ENCODE measurements around the gene STK32C.

STK32C gene

DNA sequence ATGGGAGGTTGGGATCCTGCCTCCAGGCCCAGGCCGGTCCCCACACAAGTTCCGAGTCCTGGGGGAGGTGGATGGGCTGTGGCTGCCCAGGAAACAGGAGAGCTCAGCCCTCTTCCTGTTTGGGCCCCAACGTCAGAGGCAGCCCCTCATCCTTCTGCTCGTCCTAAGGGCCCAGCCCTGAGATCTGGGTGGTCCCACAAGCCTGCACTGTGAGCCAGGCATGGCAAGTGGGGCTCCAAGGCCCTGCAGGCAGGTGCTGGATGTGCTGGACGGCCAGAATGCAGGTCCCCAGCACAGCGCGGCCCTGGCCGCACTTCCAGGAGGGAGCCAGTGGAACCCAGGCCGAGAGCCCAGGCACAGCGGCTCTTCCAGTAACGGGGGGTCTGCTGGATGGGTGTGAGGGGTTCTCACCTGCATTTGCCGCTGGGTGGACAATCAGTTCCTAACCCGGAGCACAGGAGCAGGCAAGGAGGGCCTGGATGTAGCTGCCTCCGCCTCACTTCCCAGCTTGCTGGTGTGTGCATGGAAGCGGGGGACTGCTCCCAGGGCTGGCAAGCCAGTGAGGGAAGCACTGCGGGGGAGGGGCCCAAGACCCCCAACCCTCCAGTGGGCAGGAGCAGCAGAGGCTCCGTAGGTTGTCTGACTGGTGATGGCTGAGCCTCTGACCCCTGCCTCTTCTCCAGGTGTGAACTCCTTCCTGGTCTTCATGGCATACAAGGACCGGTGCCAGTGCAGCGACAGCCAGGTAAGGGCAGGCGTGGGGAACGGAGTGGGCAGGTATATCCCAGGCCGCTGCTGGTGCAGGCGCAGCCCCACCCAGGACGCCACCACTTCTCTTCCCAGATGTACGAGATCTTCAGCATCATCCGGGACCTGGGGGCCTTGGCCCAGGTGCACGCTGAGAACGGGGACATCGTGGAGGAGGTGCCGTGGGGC is 111.3 kb downstream of the STK32C start:
- H3K4me3 Mint-ChIP-seq, result no peak overlapping the region
- no peaks in the 10 kb centered on the region for H3K4me1 Mint-ChIP-seq

DNA sequence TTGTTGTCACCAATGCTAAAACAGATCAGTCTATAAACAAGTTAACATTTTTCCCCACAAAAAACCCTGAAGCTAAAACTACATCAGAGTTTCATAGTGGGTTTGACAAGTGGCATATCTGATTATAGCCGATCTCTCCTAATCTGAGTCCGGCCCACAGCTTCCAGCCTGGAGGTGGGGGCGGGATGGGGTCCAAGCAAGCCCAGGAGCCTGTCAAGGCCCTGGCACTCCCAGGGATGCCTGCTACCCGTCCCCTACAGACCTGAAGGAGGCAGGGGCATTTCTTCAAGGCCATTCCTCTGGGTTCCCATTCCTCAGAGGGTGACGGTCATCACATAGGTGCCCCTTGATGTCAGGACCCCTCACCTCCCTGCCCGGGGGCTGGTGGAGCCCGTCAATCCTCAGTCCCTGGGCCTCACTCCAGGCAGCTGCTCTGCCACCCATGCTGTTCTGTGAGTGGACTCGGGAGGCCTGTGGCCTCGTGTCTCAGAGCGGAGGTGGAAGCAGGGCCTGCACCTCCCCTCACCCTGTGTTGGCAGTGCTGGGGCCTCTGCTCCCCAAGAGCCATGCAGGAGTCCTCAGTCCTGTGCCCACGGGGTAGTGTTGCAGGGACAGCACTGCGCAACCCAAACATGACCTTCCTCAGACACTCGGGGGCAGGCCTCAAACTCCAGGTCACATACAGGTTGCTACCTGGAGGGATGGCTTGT is 112.2 kb downstream of the STK32C start:
- ATAC-seq (no peak), DNase-seq (no peak)
- H3K9me3 Mint-ChIP-seq, result peaks cover 3% of the 10 kb centered on the region
- no peaks in the 10 kb centered on the region for H3K27me3 Mint-ChIP-seq
- no peaks in the 10 kb centered on the region for H3K4me1 Mint-ChIP-seq
- H3K36me3 Mint-ChIP-seq (ENCODE audit: low read depth), result peaks cover 4% of the 10 kb centered on the region
- H3K4me3 Mint-ChIP-seq, result no peak overlapping the region
- no peak overlapping the region for H3K27ac Mint-ChIP-seq

More for the DNA sequence above, 111.3 kb downstream of the STK32C start:
- DNase-seq (no peak), ATAC-seq (no peak)
- H3K9me3 Mint-ChIP-seq, result no peaks in the 10 kb centered on the region
- H3K27ac Mint-ChIP-seq, result no peak overlapping the region
- no peaks in the 10 kb centered on the region for H3K27me3 Mint-ChIP-seq
- H3K36me3 Mint-ChIP-seq (ENCODE audit: low read depth), result no peaks in the 10 kb centered on the region

DNA sequence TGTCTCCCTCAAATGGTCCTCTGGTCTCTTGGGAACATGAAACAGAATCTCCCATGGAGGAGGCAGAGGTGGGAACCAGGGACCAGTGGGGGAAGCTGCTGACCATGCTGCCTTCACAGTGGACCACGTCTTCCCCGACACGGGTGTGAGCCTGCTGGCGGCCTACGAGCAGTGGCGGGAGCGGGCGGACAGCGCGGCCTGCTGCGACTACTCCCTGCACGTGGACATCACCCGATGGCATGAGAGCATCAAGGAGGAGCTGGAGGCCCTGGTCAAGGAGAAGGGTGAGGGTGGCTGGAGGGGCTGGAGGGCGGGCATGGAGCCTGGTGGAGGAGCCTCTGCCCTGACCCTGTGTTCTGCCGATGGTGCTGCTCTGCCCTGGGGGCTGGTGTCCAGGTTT is 113.0 kb downstream of the STK32C start:
- Mint-ChIP-seq H3K27me3 (peaks cover 4% of the 10 kb centered on the region), H3K4me1 (no peaks in the 10 kb centered on the region), H3K9me3 (peaks cover 5% of the 10 kb centered on the region), H3K4me3 (no peak overlapping the region), H3K36me3 (ENCODE audit: low read depth) (peaks cover 4% of the 10 kb centered on the region), H3K27ac (no peak overlapping the region)
- DNase-seq (no peak), ATAC-seq (no peak)

DNA sequence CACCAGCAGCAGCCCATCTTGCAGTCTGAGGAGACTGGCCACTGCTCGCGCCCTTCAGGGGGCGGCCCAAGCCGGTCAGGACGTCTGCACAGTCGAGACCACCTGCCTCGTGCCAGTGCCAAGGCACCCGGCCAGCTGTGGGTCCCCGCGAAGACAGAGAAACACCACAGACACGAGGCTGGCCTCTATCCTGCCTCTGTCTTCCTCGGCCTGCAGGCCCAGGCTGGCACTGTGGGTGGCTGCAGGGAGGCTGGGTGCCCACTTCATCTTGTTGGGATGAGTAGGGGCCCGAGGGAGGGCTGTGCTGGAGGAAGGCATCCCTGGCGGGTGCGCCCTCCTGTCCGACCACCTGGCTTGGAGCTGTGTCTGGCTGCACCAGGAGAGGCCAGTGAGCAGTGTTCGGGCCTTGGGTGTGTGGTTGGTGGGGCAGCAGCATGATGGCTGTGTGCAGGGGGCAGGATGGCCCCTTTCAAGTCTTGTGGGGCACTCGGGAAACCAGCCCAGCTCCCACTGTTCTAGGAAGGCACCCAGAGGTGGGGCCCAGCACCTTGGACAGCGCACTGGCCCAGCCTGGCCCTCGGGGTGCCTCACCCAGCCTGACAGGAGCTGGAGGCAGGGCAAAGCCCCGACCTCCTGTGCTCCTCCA is 113.7 kb downstream of the STK32C start:
- Mint-ChIP-seq H3K4me1 (no peaks in the 10 kb centered on the region), H3K27me3 (peaks cover 11% of the 10 kb centered on the region), H3K27ac (no peak overlapping the region), H3K36me3 (ENCODE audit: low read depth) (peaks cover 4% of the 10 kb centered on the region), H3K4me3 (no peak overlapping the region), H3K9me3 (peaks cover 5% of the 10 kb centered on the region)
- peak; percentile 35 for ATAC-seq
- DNase-seq, result peak; percentile 36

- DNase-seq (no peak), ATAC-seq (no peak)
- H3K4me1 Mint-ChIP-seq, result peaks cover 4% of the 10 kb centered on the region
- no peak overlapping the region for H3K27ac Mint-ChIP-seq
- H3K27me3 Mint-ChIP-seq, result peaks cover 20% of the 10 kb centered on the region
- no peak overlapping the region for H3K4me3 Mint-ChIP-seq
- H3K9me3 Mint-ChIP-seq, result peaks cover 5% of the 10 kb centered on the region
- H3K36me3 Mint-ChIP-seq (ENCODE audit: low read depth), result peaks cover 4% of the 10 kb centered on the region
These were observed 114.6 kb downstream of the STK32C start for GRCh38 chr10:132192991-132193665.

- Mint-ChIP-seq H3K27ac (no peak overlapping the region), H3K4me3 (no peak overlapping the region), H3K36me3 (ENCODE audit: low read depth) (peaks cover 4% of the 10 kb centered on the region), H3K27me3 (peaks cover 23% of the 10 kb centered on the region), H3K4me1 (peaks cover 6% of the 10 kb centered on the region), H3K9me3 (peaks cover 5% of the 10 kb centered on the region)
- DNase-seq, result no peak
- ATAC-seq, result no peak
These were observed 115.4 kb downstream of the STK32C start for GRCh38 chr10:132192076-132192975.

GRCh38 chr10:132189810-132190422 is 117.8 kb downstream of the STK32C start:
- Mint-ChIP-seq H3K27ac (no peak overlapping the region), H3K4me1 (peaks cover 7% of the 10 kb centered on the region), H3K27me3 (peaks cover 28% of the 10 kb centered on the region), H3K9me3 (peaks cover 5% of the 10 kb centered on the region), H3K36me3 (ENCODE audit: low read depth) (peaks cover 4% of the 10 kb centered on the region), H3K4me3 (no peak overlapping the region)
- DNase-seq (no peak), ATAC-seq (no peak)

DNA sequence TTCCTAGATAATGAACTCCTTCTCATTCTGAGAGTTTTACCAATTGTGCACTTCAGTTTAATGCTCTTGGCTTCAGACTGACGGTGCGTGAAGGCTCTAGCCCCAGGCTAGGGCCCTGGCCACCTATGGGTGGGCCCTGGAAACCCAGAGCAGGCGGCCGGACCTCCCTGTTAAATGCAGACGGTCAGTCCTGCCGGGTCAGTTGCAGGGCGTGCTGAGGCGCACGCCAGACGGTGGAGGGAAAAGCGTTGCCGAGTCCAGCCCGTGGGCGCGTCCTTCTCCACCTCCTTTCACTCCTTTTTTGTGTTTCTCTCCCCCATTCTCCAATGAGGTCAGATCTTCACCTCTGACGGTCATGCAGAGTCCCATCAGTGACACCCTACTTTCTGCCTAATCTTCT is 118.7 kb downstream of the STK32C start:
- H3K9me3 Mint-ChIP-seq, result peaks cover 5% of the 10 kb centered on the region
- peaks cover 4% of the 10 kb centered on the region for H3K36me3 Mint-ChIP-seq (ENCODE audit: low read depth)
- H3K27me3 Mint-ChIP-seq, result peaks cover 31% of the 10 kb centered on the region
- H3K4me1 Mint-ChIP-seq, result peaks cover 10% of the 10 kb centered on the region
- no peak overlapping the region for H3K27ac Mint-ChIP-seq
- DNase-seq, result no peak
- no peak for ATAC-seq
- no peak overlapping the region for H3K4me3 Mint-ChIP-seq

DNA sequence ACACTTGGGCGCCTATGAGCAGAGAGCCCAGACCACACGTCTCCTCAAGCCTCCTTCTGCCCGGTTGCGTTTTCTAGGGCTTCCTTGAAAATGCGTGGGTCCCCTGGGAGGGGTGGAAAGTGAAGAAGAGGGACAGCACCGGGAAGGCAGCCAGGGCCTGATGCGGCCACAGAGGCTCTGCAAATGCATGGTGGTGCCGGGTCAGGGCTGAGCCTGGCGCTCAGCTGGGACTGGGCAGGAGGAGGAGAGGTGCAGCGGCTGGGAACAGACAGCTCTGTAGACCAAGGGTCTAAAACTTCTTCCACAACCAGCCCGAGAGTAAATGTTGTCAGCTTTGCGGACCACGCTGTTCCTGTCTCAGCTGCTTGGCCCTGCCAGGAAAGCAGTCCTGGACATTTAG is 119.4 kb downstream of the STK32C start:
- Mint-ChIP-seq H3K27ac (no peak overlapping the region), H3K27me3 (peaks cover 31% of the 10 kb centered on the region), H3K36me3 (ENCODE audit: low read depth) (peaks cover 4% of the 10 kb centered on the region), H3K9me3 (peaks cover 5% of the 10 kb centered on the region), H3K4me1 (peaks cover 10% of the 10 kb centered on the region), H3K4me3 (peak overlapping the region; percentile 67)
- no peak for DNase-seq
- no peak for ATAC-seq

GRCh38 chr10:132187430-132188138 is 120.2 kb downstream of the STK32C start:
- ATAC-seq, result no peak
- peak overlapping the region; percentile 67 for H3K4me3 Mint-ChIP-seq
- no peak overlapping the region for H3K27ac Mint-ChIP-seq
- DNase-seq, result no peak
- peaks cover 10% of the 10 kb centered on the region for H3K4me1 Mint-ChIP-seq
- peaks cover 4% of the 10 kb centered on the region for H3K36me3 Mint-ChIP-seq (ENCODE audit: low read depth)
- peaks cover 36% of the 10 kb centered on the region for H3K27me3 Mint-ChIP-seq
- peaks cover 5% of the 10 kb centered on the region for H3K9me3 Mint-ChIP-seq

GRCh38 chr10:132186488-132187429 is 121.0 kb downstream of the STK32C start, which contains the start of gene DPYSL4:
Gene DPYSL4, plus strand, starts transcription at chr10:132186948. Its CDS starts 116 bp downstream, at chr10:132187064.
- H3K36me3 Mint-ChIP-seq (ENCODE audit: low read depth), result peaks cover 4% of the 10 kb centered on the region
- DNase-seq (peak; percentile 41), ATAC-seq (peak; percentile 13)
- H3K4me3 Mint-ChIP-seq, result peak within 1 kb of the TSS; percentile 67
- H3K9me3 Mint-ChIP-seq, result peaks cover 5% of the 10 kb centered on the region
- peaks cover 36% of the 10 kb centered on the region for H3K27me3 Mint-ChIP-seq
- peaks cover 10% of the 10 kb centered on the region for H3K4me1 Mint-ChIP-seq
- H3K27ac Mint-ChIP-seq, result no peak within 1 kb of the TSS
